HEK293T (cell line): ENCODE measurements around the gene ZNF512.

Source experiments
- BHLHE40 ChIP-seq: fragments of 450-650 bp; IDR thresholded peaks from 2 replicates; pipeline ENCODE4 v1.6.1; 2016; ENCODE audit warnings: mild to moderate bottlenecking, moderate library complexity, borderline replicate concordance
- CTBP1 ChIP-seq: fragments of 450-650 bp; IDR thresholded peaks from 2 replicates; pipeline ENCODE4 v1.6.1; 2016; ENCODE audit warnings: borderline replicate concordance
- ELF4 ChIP-seq: fragments of 450-650 bp; IDR thresholded peaks from 2 replicates; pipeline ENCODE4 v1.6.1; 2017; ENCODE audit warnings: antibody characterized with exemption
- FOXA1 ChIP-seq: fragments of 450-650 bp; IDR thresholded peaks from 2 replicates; pipeline ENCODE4 v1.6.1; 2016; ENCODE audit warnings: mild to moderate bottlenecking
- FOXK2 ChIP-seq: fragments of 450-650 bp; IDR thresholded peaks from 2 replicates; pipeline ENCODE4 v1.6.1; 2016; ENCODE audit warnings: mild to moderate bottlenecking
- FOXM1 ChIP-seq: fragments of 450-650 bp; IDR thresholded peaks from 2 replicates; pipeline ENCODE4 v1.6.1; 2017; ENCODE audit warnings: mild to moderate bottlenecking, borderline replicate concordance
- HDGF ChIP-seq: fragments of 450-650 bp; IDR thresholded peaks from 2 replicates; pipeline ENCODE4 v1.6.1; 2017; ENCODE audit warnings: antibody characterized with exemption, borderline replicate concordance
- LEF1 ChIP-seq: fragments of 450-650 bp; IDR thresholded peaks from 2 replicates; pipeline ENCODE4 v1.6.1; 2017; ENCODE audit warnings: mild to moderate bottlenecking, borderline replicate concordance
- NFRKB ChIP-seq: fragments of 450-650 bp; IDR thresholded peaks from 2 replicates; pipeline ENCODE4 v1.6.1; 2016; ENCODE audit warnings: mild to moderate bottlenecking, moderate library complexity
- PKNOX1 ChIP-seq: fragments of 450-650 bp; IDR thresholded peaks from 2 replicates; pipeline ENCODE4 v1.6.1; 2016
- SP1 ChIP-seq: fragments of 450-650 bp; IDR thresholded peaks from 2 replicates; pipeline ENCODE4 v1.6.1; 2017
- SUZ12 ChIP-seq: fragments of 450-650 bp; IDR thresholded peaks from 2 replicates; pipeline ENCODE4 v1.6.1; 2016; ENCODE audit warnings: mild to moderate bottlenecking
- TARDBP ChIP-seq: fragments of 450-650 bp; IDR thresholded peaks from 2 replicates; pipeline ENCODE4 v1.6.1; 2016
- ZNF384 ChIP-seq: fragments of 450-650 bp; IDR thresholded peaks from 2 replicates; pipeline ENCODE4 v1.6.1; 2016

GRCh38 chr2:27652341-27652740 is 69.5 kb downstream of the ZNF512 start:
- TF ChIP-seq BHLHE40 = no peak
- TF ChIP-seq NFRKB = no peak
- TF ChIP-seq FOXM1 = no peak
- no peak for TF ChIP-seq FOXA1
- no peak for TF ChIP-seq SUZ12
- TF ChIP-seq FOXK2 = no peak
- no peak for TF ChIP-seq HDGF
- no peak for TF ChIP-seq ZNF384
- no peak for TF ChIP-seq SP1
- TF ChIP-seq ELF4 = no peak
- TF ChIP-seq CTBP1 = no peak
- TF ChIP-seq TARDBP = no peak
- no peak for TF ChIP-seq PKNOX1
- no peak for TF ChIP-seq LEF1
